ENCODE data around the gene ARHGAP32. TPM values are rescaled to one million over a fixed set of nuclear protein-coding genes. Genes with fewer than 3 reads are reported as not detected.
A peak's percentile ranks its signal among the peaks of the same experiment; 100 is the strongest.

Gene ARHGAP32
- polyA plus RNA-seq, 12 donors, result 10.5 to 26.3 (median 13.5) TPM; not detected in 1

- no peak for DNase-seq
These were observed 76.2 kb downstream of the ARHGAP32 start for GRCh38 chr11:129115652-129116586.

- no peak for DNase-seq
These were observed 82.4 kb downstream of the ARHGAP32 start for GRCh38 chr11:129109701-129110100.

DNA sequence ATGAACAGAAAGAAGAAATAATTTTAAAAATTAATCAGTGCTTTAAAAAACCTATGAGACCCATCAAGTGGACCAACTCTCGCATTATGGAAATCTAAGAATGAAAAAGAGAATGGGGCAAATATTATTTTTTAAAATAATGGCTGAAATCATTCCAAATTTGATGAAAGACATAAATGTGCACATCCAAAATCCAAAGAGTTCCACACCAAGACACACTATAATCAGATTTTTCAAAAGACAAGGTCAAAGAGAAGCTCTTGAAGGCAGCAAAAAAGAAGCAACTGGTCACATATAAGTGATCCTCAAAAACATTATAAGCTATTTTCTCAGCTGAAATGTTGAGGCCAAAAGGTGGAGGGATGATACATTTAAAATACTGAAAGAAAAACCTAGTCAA lies 85.3 kb downstream of the ARHGAP32 start:
- no peak for DNase-seq

DNA sequence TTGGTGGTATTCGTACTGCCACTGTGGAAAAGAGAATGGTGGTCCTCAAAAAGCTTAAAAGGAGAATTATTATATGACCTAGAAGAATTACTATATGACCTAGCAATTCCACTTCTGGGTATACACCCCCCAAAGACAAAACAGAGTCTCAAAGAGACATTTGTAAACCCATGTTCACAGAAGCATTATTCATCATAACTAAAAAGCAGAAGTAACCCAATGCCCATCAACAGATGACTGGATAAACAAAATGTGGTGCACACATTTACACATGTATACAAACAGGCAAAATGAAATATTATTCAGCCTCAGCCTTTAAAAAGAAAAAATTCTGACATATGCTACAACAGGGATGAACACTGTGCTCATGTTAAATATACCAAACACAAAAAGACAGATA lies 89.4 kb downstream of the ARHGAP32 start:
- DNase-seq, result no peak

DNA sequence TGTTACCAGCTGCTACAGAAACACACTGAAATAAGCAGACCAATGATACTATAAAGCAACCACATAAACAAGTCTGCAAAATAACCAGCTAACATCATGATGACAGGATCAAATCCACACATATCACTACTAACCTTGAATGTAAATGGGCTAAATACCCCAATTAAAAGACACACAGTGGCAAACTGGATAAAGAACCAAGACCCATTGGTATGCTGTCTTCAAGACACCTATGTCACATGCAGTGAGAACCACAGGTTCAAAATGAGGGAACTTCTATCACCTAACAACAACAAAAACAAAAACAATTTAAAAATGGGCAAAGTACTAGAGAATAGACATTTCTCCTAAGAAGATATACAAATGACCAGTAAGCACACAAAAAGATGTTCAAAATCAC lies 89.9 kb downstream of the ARHGAP32 start:
- no peak for DNase-seq

DNA sequence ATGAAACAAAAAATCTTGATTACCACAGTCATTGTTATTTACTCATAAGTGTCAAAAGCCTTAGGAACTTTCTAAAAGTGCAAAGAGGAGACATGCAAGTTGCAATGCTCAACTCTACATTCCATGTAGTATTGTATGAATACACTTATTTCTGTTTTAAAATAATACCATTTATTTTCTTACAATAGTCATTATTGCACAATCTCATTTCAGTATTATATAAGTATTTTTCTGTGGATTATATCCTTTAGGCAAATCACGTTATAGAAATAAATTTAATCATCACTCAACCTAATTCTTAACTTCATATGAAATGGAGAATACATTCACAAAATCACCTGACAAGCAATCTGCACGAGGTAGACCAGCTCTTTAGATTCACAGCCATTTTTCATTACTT lies 98.8 kb downstream of the ARHGAP32 start:
- DNase-seq, result no peak

DNA sequence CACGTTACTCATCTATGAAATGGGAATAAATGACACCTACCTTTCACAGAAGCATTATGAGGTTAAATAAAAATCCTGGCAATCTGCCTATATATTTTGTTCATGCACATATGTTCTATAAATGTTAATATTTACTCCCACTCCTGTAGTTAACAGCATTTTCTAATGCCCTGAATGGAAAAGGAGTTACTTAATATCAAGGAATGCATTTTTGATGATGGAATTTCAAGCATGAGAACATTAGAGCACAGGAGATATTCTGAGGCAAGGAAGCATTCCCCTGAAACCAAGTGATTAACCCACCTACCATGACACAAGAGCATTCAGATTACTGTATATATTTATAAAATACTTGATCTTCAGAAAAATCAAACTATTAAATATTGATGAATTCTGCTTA lies 102.1 kb downstream of the ARHGAP32 start:
- DNase-seq, result no peak

DNA sequence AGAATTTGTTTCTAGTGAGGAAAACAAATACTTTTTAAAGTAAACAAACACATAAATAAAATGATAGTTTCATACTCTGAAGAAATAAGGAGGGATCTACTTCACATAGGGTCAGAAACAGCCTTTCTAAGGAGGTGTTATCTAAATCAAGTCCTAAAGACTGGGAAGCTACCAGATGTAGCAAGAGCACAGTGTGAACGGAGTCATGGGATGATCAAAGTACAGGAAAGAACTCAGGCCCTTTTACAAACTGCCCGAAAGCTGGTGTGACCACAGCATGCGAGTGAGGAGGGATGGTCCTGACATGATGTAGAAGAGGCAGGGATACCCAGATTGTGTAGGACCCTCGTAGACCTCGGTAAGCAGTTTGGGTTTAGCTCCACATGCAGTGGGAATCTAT lies 102.8 kb downstream of the ARHGAP32 start:
- DNase-seq, result no peak

DNA sequence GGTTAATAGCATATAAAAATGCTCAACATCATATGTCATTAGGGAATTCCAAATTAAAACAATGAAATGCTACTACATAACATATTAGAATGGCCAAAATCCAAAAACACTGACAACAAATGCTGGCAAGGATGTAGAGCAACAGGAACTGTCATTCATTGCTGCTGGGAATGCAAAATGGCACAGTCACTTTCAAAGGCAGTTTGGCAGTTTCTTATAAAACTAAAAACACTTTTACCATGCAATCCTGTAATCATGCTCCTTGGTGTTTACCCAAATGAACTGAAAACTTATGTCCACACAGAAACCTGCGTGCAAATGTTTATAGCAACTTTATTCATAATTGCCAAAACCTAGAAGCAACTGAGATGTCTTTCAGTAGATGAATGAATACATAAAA lies 105.1 kb downstream of the ARHGAP32 start:
- no peak for DNase-seq

- no peak for DNase-seq
These were observed 114.9 kb downstream of the ARHGAP32 start for GRCh38 chr11:129077191-129077590.

DNA sequence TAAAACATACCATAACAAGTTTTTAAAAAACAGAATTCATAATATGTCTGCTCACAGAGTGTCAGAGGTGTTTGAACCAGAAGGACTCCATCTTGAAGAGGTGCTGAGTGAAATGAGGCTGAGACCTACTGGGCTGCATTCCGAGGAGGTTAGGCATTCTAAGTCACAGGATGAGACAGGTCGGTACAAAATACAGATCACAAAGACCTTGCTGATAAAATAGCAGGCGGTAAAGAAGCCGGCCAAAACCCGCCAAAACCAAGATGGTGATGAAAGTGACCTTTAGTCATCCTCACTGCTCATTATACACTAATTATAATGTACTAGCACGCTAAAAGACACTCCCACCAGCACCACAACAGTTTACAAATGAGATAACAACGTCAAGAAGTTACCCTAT lies 116.4 kb downstream of the ARHGAP32 start:
- DNase-seq, result no peak

- DNase-seq, result no peak
These were observed 124.7 kb downstream of the ARHGAP32 start for GRCh38 chr11:129067454-129067853.

- DNase-seq, result no peak
These were observed 125.9 kb downstream of the ARHGAP32 start for GRCh38 chr11:129066229-129066628.

DNA sequence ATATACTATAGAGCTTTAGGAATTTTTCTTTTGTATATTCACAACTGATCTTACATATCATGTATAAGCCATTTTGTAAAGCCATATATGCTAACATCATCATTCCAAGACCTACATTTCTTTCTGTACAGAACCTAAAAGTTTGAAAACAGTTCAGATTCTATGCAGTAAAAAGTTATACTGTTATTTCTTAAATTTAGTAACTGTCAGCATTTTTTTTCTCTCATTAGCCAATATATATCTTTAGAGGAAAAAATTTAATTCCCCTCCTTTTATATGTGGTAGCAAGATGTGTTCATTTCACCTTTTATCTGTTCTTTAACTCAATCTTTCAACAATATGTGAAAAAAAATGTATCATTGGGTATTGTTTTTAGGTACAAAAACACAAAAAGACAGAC lies 129.0 kb downstream of the ARHGAP32 start:
- DNase-seq, result no peak

- no peak for DNase-seq
These were observed 130.5 kb downstream of the ARHGAP32 start for GRCh38 chr11:129061492-129062230.

- no peak for DNase-seq
These were observed 135.2 kb downstream of the ARHGAP32 start for GRCh38 chr11:129056916-129057315.

DNA sequence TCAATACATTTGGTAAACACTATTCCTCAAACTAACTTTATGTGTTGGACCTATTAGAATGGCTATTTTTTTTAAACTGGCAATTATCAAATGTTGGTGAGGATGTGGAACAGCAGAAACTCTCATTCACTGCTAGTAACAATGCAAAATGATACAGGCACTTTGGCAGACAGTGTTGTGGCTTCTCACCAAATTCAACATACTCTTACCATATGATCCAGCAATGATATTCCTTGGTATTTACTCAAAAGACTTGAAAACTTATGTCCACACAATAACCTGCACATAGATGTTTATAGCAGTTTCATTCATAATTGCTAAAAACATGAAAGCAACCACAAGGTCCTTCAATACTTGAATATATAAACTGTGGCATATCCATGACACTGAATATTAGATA lies 136.9 kb downstream of the ARHGAP32 start:
- no peak for DNase-seq

GRCh38 chr11:129048911-129049310 lies 143.2 kb downstream of the ARHGAP32 start:
- DNase-seq, result no peak

- no peak for DNase-seq
These were observed 147.0 kb downstream of the ARHGAP32 start for GRCh38 chr11:129045150-129045549.

DNA sequence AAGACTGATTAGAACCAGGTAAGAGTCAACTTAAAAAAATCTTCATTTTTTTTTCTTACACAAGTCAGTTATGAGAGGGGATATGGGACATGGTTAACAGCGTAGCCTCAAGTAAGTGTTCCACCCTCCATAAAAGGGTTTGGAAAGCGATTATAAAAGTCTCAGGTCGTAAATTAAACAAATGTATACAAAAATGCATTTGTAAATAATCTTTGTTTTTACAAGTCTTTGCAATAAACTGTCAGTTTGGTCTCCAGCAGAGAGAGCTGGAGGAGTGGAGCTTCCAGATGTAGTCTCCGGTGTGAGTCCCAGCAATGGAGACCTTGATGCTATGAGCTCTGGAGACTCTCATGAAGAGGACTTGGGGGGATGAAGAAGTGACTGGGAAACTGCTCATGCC lies 149.6 kb downstream of the ARHGAP32 start:
- no peak for DNase-seq

- peak; percentile 39 for DNase-seq
These were observed 150.5 kb downstream of the ARHGAP32 start for GRCh38 chr11:129041611-129042018.

- DNase-seq, result peak; percentile 16
These were observed 151.2 kb downstream of the ARHGAP32 start for GRCh38 chr11:129040934-129041333.

DNA sequence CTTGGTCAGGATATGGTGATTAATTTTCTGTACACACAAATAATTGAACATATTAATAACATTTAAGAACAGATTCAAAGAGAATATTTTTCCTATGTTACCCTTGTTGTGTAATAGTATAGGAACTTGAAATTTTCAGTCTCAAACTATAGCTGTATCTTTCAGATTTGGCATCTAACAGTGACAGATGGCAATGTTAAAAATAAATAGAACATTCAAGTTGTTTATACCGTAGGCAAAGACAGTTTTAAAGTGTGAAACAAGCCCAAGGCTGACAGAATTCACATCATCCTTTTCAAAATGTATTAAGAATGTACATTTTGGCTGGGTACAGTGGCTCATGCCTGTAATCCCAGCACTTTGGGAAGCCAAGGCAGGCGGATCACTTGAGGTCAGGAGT lies 156.9 kb downstream of the ARHGAP32 start:
- DNase-seq, result no peak

All from muscle of arm (tissue), 12 donors.